AG10803 (cell line): ENCODE measurements around the gene ATP9A.
"Not testable (repeated sequence)": the region's sequence is repeated elsewhere in the genome, so short reads cannot be mapped to it uniquely, and the experiment has no call there.

ENCODE experiments used
- DNase-seq: peaks from one replicate; pipeline ENCODE4 v3.0.0; 2010; ENCODE audit warnings: low read depth
- H3K4me3 ChIP-seq: 2 replicates; pipeline ENCODE4 v1.5.1; 2011; ENCODE audit warnings: mild to moderate bottlenecking, low read length, control low read depth
- CTCF ChIP-seq: conservative IDR thresholded peaks from 2 replicates; pipeline ENCODE4 v1.5.1; 2011; ENCODE audit warnings: mild to moderate bottlenecking, low read length, control low read depth, inconsistent platforms

Gene ATP9A

GRCh38 chr20:51729771-51730170, 38.4 kb downstream of the ATP9A start:
- no peak overlapping the region for H3K4me3 ChIP-seq
- no peak for TF ChIP-seq CTCF
- no peak for DNase-seq

- H3K4me3 ChIP-seq, result no peak overlapping the region
- TF ChIP-seq CTCF, result no peak
- no peak for DNase-seq
Observed at GRCh38 chr20:51728737-51729136, 39.5 kb downstream of the ATP9A start.

- no peak overlapping the region for H3K4me3 ChIP-seq
- no peak for DNase-seq
- TF ChIP-seq CTCF, result no peak
Observed at GRCh38 chr20:51727872-51728271, 40.3 kb downstream of the ATP9A start.

GRCh38 chr20:51725584-51726176, 42.5 kb downstream of the ATP9A start:
- no peak for TF ChIP-seq CTCF
- DNase-seq, result no peak
- no peak overlapping the region for H3K4me3 ChIP-seq

- not testable (repeated sequence) for H3K4me3 ChIP-seq, DNase-seq
Observed at GRCh38 chr20:51723026-51723425, 45.2 kb downstream of the ATP9A start.

- not testable (repeated sequence) for H3K4me3 ChIP-seq, DNase-seq
Observed at GRCh38 chr20:51722246-51722645, 45.9 kb downstream of the ATP9A start.

GRCh38 chr20:51720854-51721253, 47.3 kb downstream of the ATP9A start:
- no peak overlapping the region for H3K4me3 ChIP-seq
- no peak for DNase-seq
- TF ChIP-seq CTCF, result no peak

- H3K4me3 ChIP-seq, result no peak overlapping the region
- TF ChIP-seq CTCF, result no peak
- DNase-seq, result no peak
Observed at GRCh38 chr20:51720384-51720783, 47.8 kb downstream of the ATP9A start.
